ENCODE results near the gene TMCO4.

GRCh38 chr1:19800076-19800804, 524 bp upstream of the TMCO4 start:
- TF ChIP-seq MAX (IDR thresholded peaks at IDR 0.05) (peak; percentile 83), EP300 (IDR thresholded peaks at IDR 0.05; ENCODE audit: borderline replicate concordance) (no peak), CREB1 (IDR thresholded peaks at IDR 0.05; ENCODE audit: low read depth) (no peak), YY1 (IDR thresholded peaks at IDR 0.05; ENCODE audit: low read depth) (no peak), TAF1 (IDR thresholded peaks at IDR 0.05; ENCODE audit: low read depth) (peak; percentile 16; the same call in 1 of the 2 replicates), REST (IDR thresholded peaks at IDR 0.05; ENCODE audit: low read depth) (no peak), RAD21 (IDR thresholded peaks at IDR 0.05; ENCODE audit: low read depth) (no peak), NFIC (IDR thresholded peaks at IDR 0.05) (no peak), EGR1 (IDR thresholded peaks at IDR 0.05) (no peak), FOXM1 (IDR thresholded peaks at IDR 0.05; ENCODE audit: borderline replicate concordance, low read depth) (no peak)
